ENCODE results near the gene CACNB1.

- TF ChIP-seq CTCF (IDR thresholded peaks at IDR 0.05) (peak; percentile 82), EZH2 (IDR thresholded peaks at IDR 0.05; ENCODE audit: borderline replicate concordance, insufficient read depth, low read depth, low read length, poor library complexity, severe bottlenecking) (no peak)
Measured at GRCh38 chr17:39174920-39175694, 22.4 kb downstream of the CACNB1 start.

Measured in B cell (primary cell).